HT1080 (cell line): ENCODE measurements around the gene DYNC1I1. TPM values are rescaled to one million over a fixed set of nuclear protein-coding genes. Genes with fewer than 3 reads are reported as not detected.
A peak's percentile ranks its signal among the peaks of the same experiment; 100 is the strongest.

Source experiments
- DNase-seq: peaks from one replicate; pipeline ENCODE4 v3.0.0-alpha.2; 2015; ENCODE audit warnings: low read depth
- total RNA-seq: library from RNA; depleted of rRNA; stranded (reverse); fragments of >200 nt; shearing (Covaris generic); gene quantifications from 2 replicates; pipeline ENCODE4 v1.2.3, GENCODE V29; 2014

DYNC1I1 gene
- total RNA-seq, 1 experiment from 2014 or later: 2.7 TPM

- DNase-seq: no peak
Measured at GRCh38 chr7:96016056-96016586, 243.8 kb downstream of the DYNC1I1 start.

- no peak for DNase-seq
Measured at GRCh38 chr7:96016735-96017134, 244.4 kb downstream of the DYNC1I1 start.

- DNase-seq: no peak
Measured at GRCh38 chr7:96017877-96018276, 245.5 kb downstream of the DYNC1I1 start.

GRCh38 chr7:96021568-96021967 is 249.2 kb downstream of the DYNC1I1 start:
- peak; percentile 17 for DNase-seq

- DNase-seq: no peak
Measured at GRCh38 chr7:96023387-96023786, 251.0 kb downstream of the DYNC1I1 start.

- DNase-seq: no peak
Measured at GRCh38 chr7:96026010-96026409, 253.7 kb downstream of the DYNC1I1 start.

- DNase-seq: peak; percentile 78
Measured at GRCh38 chr7:96026611-96027010, 254.3 kb downstream of the DYNC1I1 start.

- DNase-seq: no peak
Measured at GRCh38 chr7:96028729-96029128, 256.4 kb downstream of the DYNC1I1 start.

- DNase-seq: no peak
Measured at GRCh38 chr7:96033009-96033598, 260.8 kb downstream of the DYNC1I1 start.

- no peak for DNase-seq
Measured at GRCh38 chr7:96034940-96035727, 262.8 kb downstream of the DYNC1I1 start.

GRCh38 chr7:96040250-96040772 is 268.0 kb downstream of the DYNC1I1 start:
- no peak for DNase-seq

GRCh38 chr7:96041171-96041570 is 268.8 kb downstream of the DYNC1I1 start:
- DNase-seq: no peak

GRCh38 chr7:96045181-96045580 is 272.8 kb downstream of the DYNC1I1 start:
- DNase-seq: no peak

GRCh38 chr7:96045919-96046318 is 273.6 kb downstream of the DYNC1I1 start:
- DNase-seq: no peak

GRCh38 chr7:96052289-96052688 is 279.9 kb downstream of the DYNC1I1 start:
- DNase-seq: no peak

- no peak for DNase-seq
Measured at GRCh38 chr7:96052860-96053470, 280.6 kb downstream of the DYNC1I1 start.

GRCh38 chr7:96055717-96056116 is 283.4 kb downstream of the DYNC1I1 start:
- DNase-seq: no peak

- no peak for DNase-seq
Measured at GRCh38 chr7:96059075-96059474, 286.7 kb downstream of the DYNC1I1 start.

- no peak for DNase-seq
Measured at GRCh38 chr7:96061009-96061408, 288.7 kb downstream of the DYNC1I1 start.

- no peak for DNase-seq
Measured at GRCh38 chr7:96061844-96062243, 289.5 kb downstream of the DYNC1I1 start.

- peak; percentile 20 for DNase-seq
Measured at GRCh38 chr7:96067321-96067720, 295.0 kb downstream of the DYNC1I1 start.

GRCh38 chr7:96069401-96069800 is 297.0 kb downstream of the DYNC1I1 start:
- DNase-seq: no peak
